ENCODE measurements around the gene CTNNA2. TPM values are rescaled to one million over a fixed set of nuclear protein-coding genes. Genes with fewer than 3 reads are reported as not detected.

CTNNA2 gene
- polyA plus RNA-seq, 2 of the 4 experiments (the other 2 are of a cell fraction), result 0.50 to 0.94 TPM

DNA sequence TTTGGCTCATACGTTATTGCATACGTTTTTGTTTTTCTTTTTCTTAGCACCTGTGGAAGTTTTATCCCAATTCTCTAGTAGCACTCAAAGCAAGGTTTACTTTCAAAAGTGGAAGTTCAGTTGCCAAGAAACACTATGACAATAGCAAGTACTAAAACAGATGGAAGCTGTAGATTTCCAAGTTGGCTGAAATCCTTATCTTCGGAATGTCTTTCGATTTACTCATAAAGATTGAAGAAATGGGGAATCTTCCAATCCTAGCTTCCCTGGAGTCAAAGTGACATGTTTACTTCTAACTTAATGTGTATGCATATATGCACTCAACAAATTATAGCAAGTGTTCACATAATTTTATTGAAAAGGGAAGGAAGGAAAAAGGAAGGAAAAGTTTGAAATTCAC is 307.4 kb downstream of the CTNNA2 start:
- Histone ChIP-seq H3K4me2 (no peak overlapping the region), H3K9me3 (peaks cover 7% of the 10 kb centered on the region; the same call in 2 of the 3 replicates), H3K4me3 (no peak overlapping the region), H3K27ac (no peak overlapping the region), H3K4me1 (no peaks in the 10 kb centered on the region)
- ChIA-PET POLR2A (no interaction called here), CTCF (no interaction called here)
- no peak for FAIRE-seq
- DNase-seq (ENCODE audit: low read depth in 1 of 2, low spot score in 1 of 2), result no peak
- WGBS (ENCODE audit: missing lambda C conversion rate), result 47% methylated on average over 4 of the region's 4 CpGs
- ATAC-seq, result no peak
- TF ChIP-seq TP53 (CRISPR knock-in tag; IDR thresholded peaks at IDR 0.05), result no peak
- TF ChIP-seq NR3C1 (IDR thresholded peaks at IDR 0.05), result no peak
- no peak for TF ChIP-seq JUN (IDR thresholded peaks at IDR 0.05)
- no peak for TF ChIP-seq RAD21 (conservative IDR thresholded peaks at IDR 0.05 in 1 of 2, IDR thresholded peaks at IDR 0.05 in 1 of 2)
- TF ChIP-seq, protein P1, sequence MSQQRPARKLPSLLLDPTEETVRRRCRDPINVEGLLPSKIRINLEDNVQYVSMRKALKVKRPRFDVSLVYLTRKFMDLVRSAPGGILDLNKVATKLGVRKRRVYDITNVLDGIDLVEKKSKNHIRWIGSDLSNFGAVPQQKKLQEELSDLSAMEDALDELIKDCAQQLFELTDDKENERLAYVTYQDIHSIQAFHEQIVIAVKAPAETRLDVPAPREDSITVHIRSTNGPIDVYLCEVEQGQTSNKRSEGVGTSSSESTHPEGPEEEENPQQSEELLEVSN (IDR thresholded peaks at IDR 0.05; ENCODE audit: borderline replicate concordance, low read depth), result no peak
- TF ChIP-seq SMC3 (IDR thresholded peaks at IDR 0.05), result no peak
- TF ChIP-seq KDM5A (IDR thresholded peaks at IDR 0.05), result no peak
- no peak for TF ChIP-seq MAFK (IDR thresholded peaks at IDR 0.05; ENCODE audit: partially characterized antibody)
- TF ChIP-seq GATA3 (IDR thresholded peaks at IDR 0.05; ENCODE audit: borderline replicate concordance), result no peak
- TF ChIP-seq CHD4 (IDR thresholded peaks at IDR 0.05; ENCODE audit: borderline replicate concordance), result no peak
- TF ChIP-seq, protein P2, sequence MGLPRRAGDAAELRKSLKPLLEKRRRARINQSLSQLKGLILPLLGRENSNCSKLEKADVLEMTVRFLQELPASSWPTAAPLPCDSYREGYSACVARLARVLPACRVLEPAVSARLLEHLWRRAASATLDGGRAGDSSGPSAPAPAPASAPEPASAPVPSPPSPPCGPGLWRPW (IDR thresholded peaks at IDR 0.05), result no peak
- TF ChIP-seq EHF (CRISPR knock-in tag; IDR thresholded peaks at IDR 0.05), result no peak
- no peak for TF ChIP-seq EP300 (IDR thresholded peaks at IDR 0.05)
- TF ChIP-seq, protein P3, sequence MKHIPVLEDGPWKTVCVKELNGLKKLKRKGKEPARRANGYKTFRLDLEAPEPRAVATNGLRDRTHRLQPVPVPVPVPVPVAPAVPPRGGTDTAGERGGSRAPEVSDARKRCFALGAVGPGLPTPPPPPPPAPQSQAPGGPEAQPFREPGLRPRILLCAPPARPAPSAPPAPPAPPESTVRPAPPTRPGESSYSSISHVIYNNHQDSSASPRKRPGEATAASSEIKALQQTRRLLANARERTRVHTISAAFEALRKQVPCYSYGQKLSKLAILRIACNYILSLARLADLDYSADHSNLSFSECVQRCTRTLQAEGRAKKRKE (CRISPR knock-in tag; IDR thresholded peaks at IDR 0.05; ENCODE audit: low read depth), result no peak
- no peak for TF ChIP-seq POLR2AphosphoS2 (conservative IDR thresholded peaks at IDR 0.05; ENCODE audit: low read length)
- no peak for TF ChIP-seq ZSCAN20 (CRISPR knock-in tag; IDR thresholded peaks at IDR 0.05)
- no peak for TF ChIP-seq CEBPB (IDR thresholded peaks at IDR 0.05)
- TF ChIP-seq ZNF302 (CRISPR knock-in tag; IDR thresholded peaks at IDR 0.05), result no peak

DNA sequence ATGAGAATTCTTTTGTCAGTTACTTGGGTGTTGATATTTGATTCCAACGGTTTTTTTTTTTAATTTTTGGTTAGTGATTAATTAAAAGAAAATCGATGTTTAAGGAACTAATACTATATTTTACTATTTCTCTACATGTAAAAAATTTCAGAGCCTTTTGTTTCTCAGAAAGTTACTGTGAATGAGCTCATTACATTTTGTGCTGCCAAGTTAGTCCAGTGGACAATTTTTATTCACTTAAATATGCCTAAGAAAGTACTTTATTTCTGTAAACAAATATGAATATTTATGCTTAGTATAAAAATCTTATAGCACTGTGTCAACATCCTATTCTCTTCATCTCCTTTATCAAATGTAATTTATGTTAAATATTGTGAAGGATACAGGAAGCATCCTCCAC is 309.3 kb downstream of the CTNNA2 start:
- Histone ChIP-seq H3K4me2 (no peak overlapping the region), H3K27ac (no peak overlapping the region), H3K4me3 (no peak overlapping the region), H3K9me3 (peaks cover 7% of the 10 kb centered on the region; the same call in 2 of the 3 replicates), H3K4me1 (no peaks in the 10 kb centered on the region)
- ATAC-seq (no peak), FAIRE-seq (no peak), DNase-seq (ENCODE audit: low read depth in 1 of 2, low spot score in 1 of 2) (no peak)
- CTCF ChIA-PET, result no interaction called here
- POLR2A ChIA-PET, result no interaction called here
- TF ChIP-seq EP300 (IDR thresholded peaks at IDR 0.05) (no peak), ZFP36 (IDR thresholded peaks at IDR 0.05; ENCODE audit: borderline replicate concordance, partially characterized antibody) (no peak), MYC (IDR thresholded peaks at IDR 0.05; ENCODE audit: borderline replicate concordance, low read length) (no peak), MAZ (IDR thresholded peaks at IDR 0.05; ENCODE audit: borderline replicate concordance, low read depth, low read length) (no peak), JUNB (IDR thresholded peaks at IDR 0.05) (no peak), SREBF2 (IDR thresholded peaks at IDR 0.05) (no peak), JUN (IDR thresholded peaks at IDR 0.05) (no peak), RARB (CRISPR knock-in tag; IDR thresholded peaks at IDR 0.05) (no peak), ZC3H11A (IDR thresholded peaks at IDR 0.05) (no peak), BHLHE40 (IDR thresholded peaks at IDR 0.05; ENCODE audit: low read depth, low read length) (no peak), CBX8 (IDR thresholded peaks at IDR 0.05) (no peak), GATA3 (IDR thresholded peaks at IDR 0.05; ENCODE audit: borderline replicate concordance) (no peak), TFCP2L1 (CRISPR knock-in tag; IDR thresholded peaks at IDR 0.05) (no peak)
- TF ChIP-seq, protein P4, sequence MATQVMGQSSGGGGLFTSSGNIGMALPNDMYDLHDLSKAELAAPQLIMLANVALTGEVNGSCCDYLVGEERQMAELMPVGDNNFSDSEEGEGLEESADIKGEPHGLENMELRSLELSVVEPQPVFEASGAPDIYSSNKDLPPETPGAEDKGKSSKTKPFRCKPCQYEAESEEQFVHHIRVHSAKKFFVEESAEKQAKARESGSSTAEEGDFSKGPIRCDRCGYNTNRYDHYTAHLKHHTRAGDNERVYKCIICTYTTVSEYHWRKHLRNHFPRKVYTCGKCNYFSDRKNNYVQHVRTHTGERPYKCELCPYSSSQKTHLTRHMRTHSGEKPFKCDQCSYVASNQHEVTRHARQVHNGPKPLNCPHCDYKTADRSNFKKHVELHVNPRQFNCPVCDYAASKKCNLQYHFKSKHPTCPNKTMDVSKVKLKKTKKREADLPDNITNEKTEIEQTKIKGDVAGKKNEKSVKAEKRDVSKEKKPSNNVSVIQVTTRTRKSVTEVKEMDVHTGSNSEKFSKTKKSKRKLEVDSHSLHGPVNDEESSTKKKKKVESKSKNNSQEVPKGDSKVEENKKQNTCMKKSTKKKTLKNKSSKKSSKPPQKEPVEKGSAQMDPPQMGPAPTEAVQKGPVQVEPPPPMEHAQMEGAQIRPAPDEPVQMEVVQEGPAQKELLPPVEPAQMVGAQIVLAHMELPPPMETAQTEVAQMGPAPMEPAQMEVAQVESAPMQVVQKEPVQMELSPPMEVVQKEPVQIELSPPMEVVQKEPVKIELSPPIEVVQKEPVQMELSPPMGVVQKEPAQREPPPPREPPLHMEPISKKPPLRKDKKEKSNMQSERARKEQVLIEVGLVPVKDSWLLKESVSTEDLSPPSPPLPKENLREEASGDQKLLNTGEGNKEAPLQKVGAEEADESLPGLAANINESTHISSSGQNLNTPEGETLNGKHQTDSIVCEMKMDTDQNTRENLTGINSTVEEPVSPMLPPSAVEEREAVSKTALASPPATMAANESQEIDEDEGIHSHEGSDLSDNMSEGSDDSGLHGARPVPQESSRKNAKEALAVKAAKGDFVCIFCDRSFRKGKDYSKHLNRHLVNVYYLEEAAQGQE (IDR thresholded peaks at IDR 0.05), result no peak
- WGBS (ENCODE audit: missing lambda C conversion rate), result 0% methylated on average over 2 of the region's 2 CpGs

All from A549 (cell line).